Measurements from ENCODE around the gene ZMIZ1. TPM values are rescaled to one million over a fixed set of nuclear protein-coding genes. Genes with fewer than 3 reads are reported as not detected.
A peak's percentile ranks its signal among the peaks of the same experiment; 100 is the strongest.
"Not testable (repeated sequence)": the region's sequence is repeated elsewhere in the genome, so short reads cannot be mapped to it uniquely, and the experiment has no call there.

ZMIZ1 gene
- total RNA-seq, 1 donor from 2014 or later, result 11.0 TPM

DNA sequence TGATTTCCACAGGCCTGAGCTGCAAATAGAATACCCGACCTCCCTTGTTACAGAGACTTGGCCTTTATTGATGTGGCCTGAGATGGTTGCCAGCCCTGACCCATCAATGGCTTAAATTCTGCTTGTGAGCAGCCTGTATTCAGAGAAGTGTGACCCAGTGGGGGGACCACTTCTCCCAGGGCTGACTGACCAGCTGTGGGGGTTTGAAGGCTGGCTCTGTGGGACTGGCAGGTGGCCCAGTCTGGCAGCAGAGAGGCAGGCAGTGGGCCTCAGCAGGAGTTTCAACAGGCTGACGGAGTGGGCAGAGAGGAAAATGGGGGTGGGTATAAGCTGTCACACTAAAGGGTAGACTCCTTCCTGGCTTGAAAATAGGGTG, 266.3 kb downstream of the ZMIZ1 start:
- DNase-seq (ENCODE audit: low read depth in 2 of 2), result no peak

DNA sequence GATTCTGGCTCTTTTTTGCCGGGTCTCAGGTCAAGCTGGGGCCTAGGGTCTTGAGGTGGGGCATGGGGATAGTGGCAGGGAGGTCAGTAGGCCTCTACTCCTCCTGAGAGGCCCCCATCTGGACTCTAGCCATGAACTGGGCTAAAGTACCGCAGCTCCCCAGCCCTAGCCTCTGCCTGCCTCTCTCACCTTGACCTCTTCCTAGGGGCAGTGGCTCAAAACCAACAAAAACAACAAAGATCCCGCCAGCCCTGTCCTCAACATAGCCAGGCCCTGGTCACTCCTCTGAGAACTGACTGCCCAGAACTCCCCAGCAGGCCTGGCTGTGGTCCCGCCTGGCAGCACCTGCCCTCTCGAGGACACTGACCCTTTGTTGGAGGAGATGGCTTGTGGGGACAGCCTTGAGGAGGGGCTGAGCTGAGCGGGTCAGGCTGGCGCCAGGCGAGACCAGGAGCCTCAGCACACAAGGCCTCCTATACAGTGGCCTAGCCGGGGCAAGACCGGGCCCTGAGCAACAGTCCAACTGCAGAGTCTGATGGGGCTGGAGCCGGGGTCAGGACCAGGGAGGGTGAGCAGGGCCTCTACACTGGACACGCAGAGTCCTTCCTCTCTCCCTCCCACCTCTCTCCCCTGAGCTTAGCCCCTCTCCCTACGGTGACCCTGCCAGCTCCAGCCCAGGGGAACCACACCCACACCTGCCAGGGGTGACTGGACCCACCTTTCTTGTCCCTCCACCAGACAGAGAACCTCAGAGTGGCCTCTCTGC, 266.9 kb downstream of the ZMIZ1 start:
- DNase-seq (ENCODE audit: low read depth in 2 of 2), result no peak

DNA sequence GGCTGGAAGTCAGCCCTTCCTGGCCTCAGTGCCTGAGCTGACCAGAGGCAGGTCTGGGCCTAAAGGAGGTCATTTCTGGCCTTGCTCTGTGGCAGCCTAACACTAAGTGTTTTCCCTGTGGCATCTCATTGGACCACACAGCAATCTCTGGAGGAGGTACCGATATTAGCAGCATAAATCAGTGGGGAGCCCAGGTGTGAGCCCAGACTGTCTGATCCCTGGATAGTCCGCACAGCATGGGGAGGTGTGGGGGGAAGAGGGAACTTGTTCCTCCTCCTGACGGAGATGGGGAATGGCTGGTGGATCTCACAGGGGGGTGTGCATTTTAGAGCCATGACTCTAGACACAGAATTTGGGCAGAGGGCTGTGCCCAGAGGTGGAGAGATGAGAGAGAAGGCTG, 267.5 kb downstream of the ZMIZ1 start:
- no peak for DNase-seq (ENCODE audit: low read depth in 2 of 2)

DNA sequence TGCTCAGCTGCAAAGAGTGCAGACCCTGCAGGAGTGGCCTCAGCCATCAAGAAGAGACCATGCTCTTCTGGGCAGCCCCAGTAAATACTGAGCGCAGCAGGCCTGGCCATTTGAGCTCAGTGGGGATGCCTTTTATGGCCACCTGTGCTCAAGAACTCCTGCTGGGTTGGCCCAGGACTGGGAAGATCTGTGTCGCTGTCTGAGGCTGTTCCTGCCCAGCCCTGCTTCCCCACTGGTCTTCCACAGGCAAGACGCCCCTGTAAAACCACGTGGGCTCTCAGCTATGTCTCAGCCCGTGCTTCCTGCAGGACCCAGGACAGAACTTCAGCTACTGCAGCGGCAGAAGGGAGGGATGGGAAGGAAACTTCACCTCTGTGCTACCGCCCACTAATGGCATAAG, 268.0 kb downstream of the ZMIZ1 start:
- DNase-seq (ENCODE audit: low read depth in 2 of 2), result no peak

DNA sequence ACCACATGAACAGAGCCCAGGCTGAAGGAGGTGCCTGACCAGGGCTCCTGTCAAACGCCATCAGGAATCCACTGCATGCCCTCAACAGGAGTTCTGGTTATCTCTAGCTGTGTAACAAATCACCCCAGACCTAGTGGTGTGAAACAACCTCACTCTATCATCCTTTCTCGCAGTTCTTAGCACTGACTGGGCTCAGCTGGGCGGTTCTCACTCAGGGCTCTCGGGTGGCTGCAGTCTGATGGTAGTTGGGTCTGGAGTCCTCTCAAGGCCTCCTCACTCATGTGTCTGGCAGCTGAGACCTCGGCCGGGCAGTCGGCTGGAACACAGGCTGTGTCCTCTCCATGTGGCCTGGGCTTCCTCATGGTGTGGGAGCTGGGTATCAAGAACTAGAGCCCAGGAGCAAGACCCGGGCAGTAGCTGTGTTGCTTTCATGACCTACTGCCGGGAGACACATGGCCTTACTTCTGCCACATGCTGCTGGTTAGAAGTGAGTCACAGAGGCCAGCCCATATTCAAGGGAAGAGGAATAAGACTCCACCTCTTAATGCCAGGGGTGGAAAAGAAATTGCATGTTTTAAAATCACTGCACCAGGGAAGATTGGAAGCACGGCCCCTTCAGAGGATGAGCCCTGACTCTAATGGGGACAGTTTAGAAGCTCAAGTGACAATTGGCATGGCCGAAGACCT, 269.2 kb downstream of the ZMIZ1 start:
- DNase-seq (ENCODE audit: low read depth in 2 of 2), result not testable (repeated sequence)

DNA sequence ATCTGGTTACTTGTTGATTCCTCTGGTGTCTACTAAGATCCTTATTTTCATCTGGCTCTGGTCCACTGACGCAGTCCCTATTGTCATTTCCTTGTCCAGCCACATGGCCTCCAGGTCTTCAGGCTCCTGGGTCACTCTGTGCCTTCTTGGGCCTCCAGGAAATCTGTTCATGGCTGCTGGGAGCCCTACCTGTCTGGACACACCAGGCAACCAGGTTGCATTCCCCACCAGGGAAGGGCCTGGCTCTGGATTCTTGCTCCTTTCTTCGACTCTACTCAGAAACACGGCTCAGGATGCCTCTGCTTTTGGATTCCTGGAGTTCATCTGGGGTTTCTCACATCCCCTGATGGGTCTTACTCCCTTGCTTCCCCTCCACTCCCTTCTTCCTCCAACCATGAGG, 270.5 kb downstream of the ZMIZ1 start:
- DNase-seq (ENCODE audit: low read depth in 2 of 2), result no peak

DNA sequence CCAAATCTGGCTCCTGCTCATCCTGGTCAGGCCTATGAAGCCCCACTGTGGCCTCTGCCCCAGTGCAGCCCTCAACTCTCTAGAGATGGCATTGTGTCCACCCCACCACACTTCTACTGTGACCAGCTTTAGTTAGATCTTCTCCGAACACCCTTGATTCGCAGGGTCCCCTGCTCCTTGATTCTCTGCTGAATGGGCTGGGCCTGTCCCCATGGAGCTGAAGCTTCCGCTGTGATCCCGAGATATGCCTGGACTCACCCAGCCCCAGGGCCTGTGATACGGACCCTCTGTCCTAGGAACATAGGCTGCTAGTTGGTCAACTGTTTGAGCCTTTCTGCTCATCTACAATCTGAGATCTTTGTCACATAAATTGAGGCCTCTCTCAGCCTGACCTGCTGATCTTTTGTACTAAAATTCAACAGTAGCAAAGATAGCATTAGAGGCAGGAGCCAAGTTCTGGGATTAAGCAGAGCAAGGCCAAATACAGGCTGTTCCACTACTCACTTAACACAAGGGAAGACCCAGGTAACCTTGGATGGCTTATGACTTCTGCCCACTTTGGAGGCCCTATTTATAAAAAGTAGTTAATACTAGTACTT, 272.0 kb downstream of the ZMIZ1 start:
- DNase-seq (ENCODE audit: low read depth in 2 of 2), result no peak

DNA sequence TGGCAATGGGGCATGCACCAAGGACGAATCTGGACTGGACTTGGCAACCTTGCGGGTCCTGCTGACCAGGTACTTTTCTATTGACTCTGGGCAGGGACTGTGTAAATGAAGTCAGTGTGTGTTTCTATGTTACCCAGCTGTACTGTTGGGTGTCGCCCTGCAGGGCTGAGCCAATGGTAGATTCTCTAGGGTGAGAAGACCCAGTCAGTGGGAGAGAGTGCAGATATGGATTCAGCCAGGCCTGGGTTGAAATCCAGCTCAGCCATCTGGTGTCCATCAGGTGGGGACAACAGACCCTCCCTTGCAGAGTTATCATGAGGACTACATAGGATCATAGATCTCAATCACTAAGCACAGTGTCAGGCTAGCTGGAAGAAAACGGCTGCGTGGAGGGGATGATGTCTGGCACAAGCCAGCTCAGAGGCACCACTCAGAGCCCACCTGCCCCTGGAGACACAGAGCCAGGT, 273.6 kb downstream of the ZMIZ1 start:
- DNase-seq (ENCODE audit: low read depth in 2 of 2), result no peak

DNA sequence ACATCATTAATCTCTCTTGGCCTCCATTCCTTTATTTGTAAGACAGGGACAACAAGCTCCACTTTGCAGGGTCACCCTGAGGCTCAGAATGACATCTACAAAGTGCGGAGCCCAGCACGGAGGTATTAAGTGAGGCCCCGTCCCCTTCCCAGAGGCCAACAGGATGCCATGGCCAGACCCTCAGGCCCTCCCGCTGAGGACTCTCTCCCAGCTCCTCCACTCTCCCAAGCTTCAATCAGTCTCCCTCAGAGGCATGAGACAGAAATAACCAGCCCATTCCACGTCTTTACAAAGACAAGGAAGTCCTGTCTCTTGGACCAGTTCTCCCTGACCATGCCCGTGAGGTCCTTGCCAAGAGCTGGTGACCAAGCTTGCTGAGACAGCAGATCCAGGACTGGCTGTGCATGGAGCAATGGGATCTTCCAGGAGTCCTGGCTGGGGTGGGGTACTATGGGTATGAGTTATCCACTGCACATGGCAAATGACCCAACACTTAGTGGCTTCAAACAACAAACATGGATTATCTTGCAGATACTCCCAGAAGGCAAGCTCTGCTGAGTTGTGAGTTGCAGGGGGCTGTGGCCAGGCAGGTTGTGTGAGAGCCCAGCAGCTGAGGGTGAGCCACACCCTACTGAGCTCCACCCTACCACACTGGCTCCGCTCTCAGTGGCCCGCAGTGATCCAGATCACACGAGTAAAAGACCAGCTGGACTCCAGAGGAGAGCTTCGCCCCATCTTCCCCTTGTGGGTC, 274.2 kb downstream of the ZMIZ1 start:
- DNase-seq (ENCODE audit: low read depth in 2 of 2), result no peak

DNA sequence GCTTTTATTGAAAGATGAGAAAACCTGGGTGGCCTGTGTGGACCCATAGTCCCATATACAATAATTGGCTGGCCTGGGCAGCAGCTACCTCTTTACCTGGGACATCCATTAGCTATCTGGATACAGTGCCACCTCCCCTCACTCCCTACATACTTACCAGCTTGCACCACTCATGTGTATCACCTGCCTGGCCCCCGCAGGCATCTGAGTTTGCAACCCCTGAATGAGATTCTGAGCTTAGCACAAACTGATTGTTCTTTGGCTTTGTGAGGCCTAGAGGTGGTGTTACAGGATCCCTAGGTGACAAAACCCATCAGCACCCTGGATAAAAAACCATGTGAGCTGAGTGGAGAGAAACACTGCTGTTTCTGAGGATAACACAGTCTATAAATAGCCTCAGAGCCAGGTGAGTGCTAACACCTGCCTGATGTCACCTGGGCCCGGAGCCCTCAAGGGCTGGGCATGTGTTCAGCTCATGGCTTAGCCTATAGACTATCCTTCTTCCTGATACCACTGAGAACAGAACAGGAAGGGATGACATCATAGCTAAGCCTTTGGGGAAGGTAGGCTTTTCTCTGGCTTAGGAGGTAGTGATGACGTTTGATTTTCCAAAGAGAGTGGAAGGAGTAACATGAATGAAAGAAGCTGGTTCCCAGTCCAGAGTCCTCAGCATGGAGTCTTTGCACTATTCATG, 275.9 kb downstream of the ZMIZ1 start:
- DNase-seq (ENCODE audit: low read depth in 2 of 2), result no peak

DNA sequence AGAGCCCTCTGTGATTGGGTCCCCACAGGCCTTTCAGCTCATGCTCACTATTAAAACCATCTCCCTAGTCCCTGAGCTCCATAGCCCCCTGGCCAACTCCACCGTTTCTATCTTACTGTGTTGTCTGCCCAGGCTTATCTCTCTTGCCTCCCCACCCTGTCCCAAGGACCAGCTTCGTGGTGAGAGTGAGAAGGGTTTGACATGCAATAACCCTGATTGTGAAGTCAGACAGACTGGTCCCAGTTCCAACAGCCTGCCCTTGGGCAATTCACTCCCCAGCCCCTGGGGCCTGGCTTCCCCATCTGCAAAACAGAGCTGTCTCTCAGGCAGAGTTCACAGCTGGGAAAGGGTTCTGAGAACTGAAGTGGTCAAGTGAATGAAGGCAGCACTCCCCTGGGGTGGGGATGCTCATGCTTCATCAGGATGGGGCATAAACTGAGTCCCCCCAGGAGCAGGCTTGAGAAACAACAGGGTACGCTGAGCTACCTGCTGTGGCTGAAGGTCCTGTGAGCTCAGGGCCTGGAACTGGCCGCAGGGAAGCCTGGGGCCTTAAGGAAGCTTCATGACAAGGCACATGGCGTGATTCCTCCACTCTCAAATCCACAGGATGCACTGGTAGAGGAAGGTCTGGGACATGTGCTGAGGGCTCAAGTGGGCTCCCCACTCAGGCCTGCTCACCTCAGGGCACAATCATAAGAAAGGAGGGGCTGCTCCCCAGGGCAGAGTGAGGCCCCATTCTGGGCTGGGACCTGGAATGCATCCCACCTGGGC, 276.7 kb downstream of the ZMIZ1 start:
- no peak for DNase-seq (ENCODE audit: low read depth in 2 of 2)

DNA sequence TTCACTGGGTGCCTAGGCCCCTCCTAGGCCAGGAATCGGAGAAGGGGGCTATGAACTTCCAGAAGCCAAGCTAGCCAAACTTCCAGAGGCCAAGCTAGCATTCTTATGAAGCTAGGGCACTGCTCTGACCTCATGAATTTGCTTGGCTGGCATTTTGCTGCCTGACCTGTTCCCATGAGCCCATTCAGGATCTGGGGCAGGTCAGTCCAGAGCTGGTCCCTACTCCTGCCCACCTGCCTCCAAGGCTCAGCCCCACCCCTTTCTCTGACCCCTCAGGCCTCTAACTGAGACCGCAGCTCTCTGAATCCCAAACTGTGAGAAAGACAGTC, 277.2 kb downstream of the ZMIZ1 start:
- DNase-seq (ENCODE audit: low read depth in 2 of 2), result no peak

DNA sequence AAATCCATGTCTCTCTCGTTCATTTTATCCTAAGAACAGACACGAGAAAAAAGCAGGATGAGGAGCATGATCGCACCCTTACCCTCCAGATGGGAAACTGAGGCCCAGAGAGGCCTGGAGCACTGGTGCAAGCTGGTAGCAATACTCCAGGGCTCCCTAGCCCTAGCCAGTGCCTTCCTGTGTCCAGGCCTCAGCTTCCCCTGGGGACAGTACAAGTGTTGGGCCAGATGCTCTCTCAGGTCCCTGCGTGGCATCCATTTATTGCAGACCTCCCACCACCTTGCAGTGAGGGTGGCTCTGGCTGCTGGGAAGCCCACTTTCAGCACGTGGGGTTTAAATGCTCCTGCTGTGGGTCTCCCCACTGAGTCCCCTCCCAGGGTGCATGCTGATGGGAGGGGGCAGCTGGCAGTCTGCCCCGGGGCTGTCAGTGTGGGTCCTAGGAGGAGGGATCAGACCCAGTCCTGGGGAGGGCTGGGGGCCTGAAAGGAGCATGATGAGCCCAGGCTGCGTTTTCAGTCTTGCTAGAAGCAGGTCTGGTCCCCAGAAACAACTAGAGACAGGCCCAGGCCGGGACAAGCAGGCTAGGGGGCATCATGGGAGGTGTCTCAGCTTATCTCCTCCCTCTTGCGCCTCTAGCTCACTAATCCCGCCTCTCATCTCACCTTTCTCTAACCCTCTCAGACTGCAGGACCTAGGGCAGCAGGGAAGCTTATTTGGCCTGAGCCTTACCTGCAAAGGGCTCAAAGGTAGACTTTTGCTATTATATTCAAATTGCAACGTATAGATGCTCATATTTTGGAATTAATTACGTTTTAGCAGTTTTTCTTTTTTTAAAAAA, 277.8 kb downstream of the ZMIZ1 start:
- no peak for DNase-seq (ENCODE audit: low read depth in 2 of 2)

DNA sequence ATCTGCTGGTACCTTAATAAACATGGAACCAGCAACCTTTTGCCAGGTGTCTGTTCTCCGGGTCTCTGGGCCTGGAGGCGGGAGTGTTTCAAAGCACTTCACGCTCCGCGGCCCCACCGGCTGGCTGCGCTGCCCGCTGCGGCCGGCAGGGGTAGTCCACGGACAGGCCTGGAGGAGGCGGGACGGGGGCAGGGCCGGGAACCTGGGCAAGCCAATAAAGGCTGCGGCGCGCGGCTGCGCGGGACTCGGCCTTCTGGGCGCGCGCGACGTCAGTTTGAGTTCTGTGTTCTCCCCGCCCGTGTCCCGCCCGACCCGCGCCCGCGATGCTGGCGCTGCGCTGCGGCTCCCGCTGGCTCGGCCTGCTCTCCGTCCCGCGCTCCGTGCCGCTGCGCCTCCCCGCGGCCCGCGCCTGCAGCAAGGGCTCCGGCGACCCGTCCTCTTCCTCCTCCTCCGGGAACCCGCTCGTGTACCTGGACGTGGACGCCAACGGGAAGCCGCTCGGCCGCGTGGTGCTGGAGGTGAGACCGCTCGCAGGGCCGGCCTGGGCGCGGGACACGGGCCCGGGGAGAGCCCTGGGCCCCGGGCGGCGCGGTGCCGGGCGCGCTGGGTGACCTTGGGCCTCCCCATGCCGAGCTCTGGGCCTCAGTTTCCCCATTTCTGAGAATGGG, 278.6 kb downstream of the ZMIZ1 start, which contains the start of gene PPIF:
Gene PPIF (plus strand): TSS at position 244 of the 668 bp plus-strand sequence. CDS start 80 bp downstream, at position 324.
- DNase-seq (ENCODE audit: low read depth in 2 of 2), result peak; percentile 76 to 95

DNA sequence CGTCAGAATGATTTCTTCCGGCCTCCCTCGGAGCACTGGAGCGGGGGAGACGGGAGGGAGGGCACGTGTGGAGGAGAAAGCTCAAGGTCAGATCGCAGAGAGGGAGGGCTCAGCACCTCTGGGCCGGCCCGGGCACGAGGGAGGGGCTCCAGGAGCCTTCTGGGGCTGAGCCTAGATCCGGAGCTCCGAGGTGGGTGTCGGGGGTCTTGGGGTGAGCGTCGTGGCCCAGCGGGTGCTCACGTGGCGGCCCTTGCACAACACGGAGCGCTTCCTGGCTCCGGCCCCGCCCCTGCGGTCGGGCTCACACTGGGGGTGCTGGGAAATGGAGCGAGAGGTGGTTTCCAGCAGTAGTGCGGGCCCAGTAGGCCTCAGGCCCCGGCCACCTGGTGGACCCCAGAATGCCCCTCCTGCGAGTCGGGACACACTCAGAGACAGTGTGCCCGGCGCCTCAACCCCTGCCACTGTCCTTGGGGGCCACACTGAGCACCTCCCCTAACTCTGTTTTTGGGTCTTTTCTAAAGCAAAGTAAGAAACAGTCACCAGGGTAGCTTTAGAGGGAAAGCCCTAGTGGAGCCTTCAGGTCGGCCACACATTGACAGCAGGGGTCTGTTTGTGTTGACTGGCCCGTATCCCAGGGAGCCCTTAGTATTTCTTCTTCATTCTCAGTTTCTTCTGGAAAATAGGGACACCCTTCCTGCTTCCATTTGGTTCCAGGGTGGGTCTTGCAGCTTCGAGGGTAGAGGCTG, 279.3 kb downstream of the ZMIZ1 start:
- DNase-seq (ENCODE audit: low read depth in 2 of 2), result peak; percentile 43 to 73

DNA sequence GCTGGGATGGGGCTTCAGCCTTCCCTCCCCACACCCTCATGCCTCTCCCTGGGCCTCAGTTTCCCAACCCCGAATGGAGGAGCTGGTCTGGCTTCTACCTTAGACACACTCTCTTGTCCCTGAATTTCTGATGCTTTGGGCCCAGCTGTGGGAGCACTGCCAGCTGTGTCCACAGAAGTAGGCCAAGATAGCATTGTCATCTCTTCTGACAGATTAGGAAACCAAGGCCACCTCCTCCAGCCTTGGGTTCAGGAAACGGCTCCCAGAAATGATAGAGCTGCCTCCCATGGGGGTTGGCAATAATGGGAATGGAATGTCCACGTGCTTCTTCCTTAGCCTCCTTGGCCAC, 279.8 kb downstream of the ZMIZ1 start:
- no peak for DNase-seq (ENCODE audit: low read depth in 2 of 2)

DNA sequence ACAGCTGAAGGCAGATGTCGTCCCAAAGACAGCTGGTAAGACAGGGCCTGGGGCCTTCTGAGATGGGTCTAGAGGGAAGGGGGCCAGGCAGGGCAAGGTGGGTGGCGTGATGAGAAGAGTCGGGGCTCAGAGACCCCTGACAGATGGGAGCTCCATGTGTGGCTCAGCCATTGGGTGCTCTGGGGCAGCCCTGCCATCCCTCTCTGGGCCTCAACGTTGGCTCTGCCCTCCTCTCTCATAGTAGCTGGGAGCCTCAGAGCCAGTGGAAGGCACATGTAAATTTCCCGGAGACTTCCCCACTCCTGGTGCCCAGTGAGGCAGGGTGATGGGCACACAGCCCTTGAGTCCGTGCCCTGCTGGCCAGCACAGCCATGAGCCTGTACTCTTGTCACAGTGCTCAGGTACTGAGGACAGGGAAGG, 280.3 kb downstream of the ZMIZ1 start:
- DNase-seq (ENCODE audit: low read depth in 2 of 2), result no peak

DNA sequence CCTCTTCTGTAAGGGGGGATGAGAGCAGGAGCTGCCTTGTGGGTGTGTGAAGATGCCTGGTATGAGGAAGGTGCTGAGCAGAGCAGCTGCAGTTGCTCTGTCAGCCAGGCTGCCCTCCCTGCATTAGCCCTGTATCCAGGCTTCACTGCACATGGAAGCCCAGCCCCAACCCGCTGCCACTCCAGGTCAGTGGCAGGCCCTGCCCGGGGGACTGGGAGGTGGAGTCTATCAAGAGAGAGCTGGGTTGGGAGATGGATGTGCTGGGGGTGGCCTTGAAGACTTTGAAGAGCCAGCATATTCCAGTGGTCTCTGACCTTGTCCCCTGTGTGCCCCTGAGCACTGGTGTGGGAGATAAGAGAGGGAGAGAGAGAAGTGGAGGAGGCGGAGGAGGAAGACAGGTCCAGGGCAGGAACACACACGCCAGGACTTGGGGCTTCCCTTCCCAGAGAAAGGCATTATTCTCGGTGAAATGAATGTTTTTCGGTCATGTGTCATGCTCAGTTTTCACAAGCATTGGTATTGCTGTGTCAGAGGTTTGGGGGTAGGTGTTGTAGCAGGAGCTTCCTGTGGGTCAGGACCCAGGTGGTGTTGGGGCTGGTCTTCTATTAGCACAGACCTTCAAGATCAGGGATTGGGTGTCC, 281.1 kb downstream of the ZMIZ1 start:
- no peak for DNase-seq (ENCODE audit: low read depth in 2 of 2)

Data from dermis microvascular lymphatic vessel endothelial cell (primary cell).